Neuronal stem cell (in vitro differentiated cells): Measurements from ENCODE around the gene FAM186B.

Experiments
- DNase-seq: peaks from one replicate; pipeline ENCODE4 v3.0.0-alpha.2; 2013; ENCODE audit warnings: low spot score
- H2AFZ ChIP-seq: one replicate; pipeline ENCODE4 v1.6.1; 2013; ENCODE audit warnings: mild to moderate bottlenecking, low read length, inconsistent platforms
- H2AK5ac ChIP-seq: 2 replicates; pipeline ENCODE4 v1.6.1; 2013; ENCODE audit warnings: low read depth, mild to moderate bottlenecking, inconsistent platforms, low read length, moderate library complexity, mixed read lengths
- H2BK120ac ChIP-seq: 2 replicates; pipeline ENCODE4 v1.6.1; 2013; ENCODE audit warnings: low read depth, mild to moderate bottlenecking, inconsistent platforms, low read length, moderate library complexity, mixed read lengths
- H2BK12ac ChIP-seq: one replicate; pipeline ENCODE4 v1.6.1; 2013; ENCODE audit warnings: low read length, inconsistent platforms
- H2BK15ac ChIP-seq: 2 replicates; pipeline ENCODE4 v1.6.1; 2013; ENCODE audit warnings: mild to moderate bottlenecking, low read length, inconsistent platforms, mixed read lengths
- H2BK5ac ChIP-seq: one replicate; pipeline ENCODE4 v1.6.1; 2013; ENCODE audit warnings: inconsistent platforms, mild to moderate bottlenecking, low read length, moderate library complexity
- H3K14ac ChIP-seq: one replicate; pipeline ENCODE4 v1.6.1; 2013; ENCODE audit warnings: low read length, inconsistent platforms
- H3K18ac ChIP-seq: 2 replicates; pipeline ENCODE4 v1.6.1; 2013; ENCODE audit warnings: low read length, inconsistent platforms
- H3K23ac ChIP-seq: 2 replicates; pipeline ENCODE4 v1.6.1; 2013; ENCODE audit warnings: low read depth, mild to moderate bottlenecking, mixed read lengths, low read length, inconsistent platforms; ENCODE audit not compliant: poor library complexity
- H3K27ac ChIP-seq: replicated peaks from 3 replicates; pipeline ENCODE4 v1.5.1; 2013; ENCODE audit warnings: low read length, inconsistent platforms
- H3K27me3 ChIP-seq, 3 experiments: 2 replicates each; pipeline ENCODE4 v1.6.1; 2013; ENCODE audit warnings: low read length in 3 of 3, mild to moderate bottlenecking in 2 of 3, inconsistent platforms in 1 of 3, low read depth in 1 of 3, mixed read lengths in 1 of 3, moderate library complexity in 1 of 3; ENCODE audit not compliant: control insufficient read depth in 3 of 3, insufficient read depth in 3 of 3
- H3K36me3 ChIP-seq, 2 donors: replicated peaks in 1 of 2; 2 replicates each; pipeline ENCODE4 v1.6.1; 2013; ENCODE audit warnings: low read length in 2 of 2; ENCODE audit not compliant: control insufficient read depth in 2 of 2, insufficient read depth in 2 of 2
- H3K4ac ChIP-seq: 2 replicates; pipeline ENCODE4 v1.6.1; 2013; ENCODE audit warnings: inconsistent platforms, mild to moderate bottlenecking, low read length, moderate library complexity
- H3K4me1 ChIP-seq, 2 donors: 1 replicate in 1 of 2; 2 replicates in 1 of 2; pipeline ENCODE4 v1.6.1; 2013; ENCODE audit warnings: low read length in 2 of 2, low read depth in 1 of 2; ENCODE audit not compliant: control insufficient read depth in 2 of 2, insufficient read depth in 1 of 2
- H3K4me2 ChIP-seq: one replicate; pipeline ENCODE4 v1.6.1; 2013; ENCODE audit warnings: mild to moderate bottlenecking, low read length, inconsistent platforms; ENCODE audit not compliant: insufficient read depth, poor library complexity, severe bottlenecking
- H3K4me3 ChIP-seq, 2 donors: 2 replicates each; pipeline ENCODE4 v1.5.1; 2013; ENCODE audit warnings: low read length in 2 of 2, mild to moderate bottlenecking in 2 of 2, inconsistent platforms in 1 of 2, moderate library complexity in 1 of 2
- H3K79me1 ChIP-seq: one replicate; pipeline ENCODE4 v1.6.1; 2013; ENCODE audit warnings: low read depth, mild to moderate bottlenecking, inconsistent platforms, low read length, moderate library complexity
- H3K9ac ChIP-seq: one replicate; pipeline ENCODE4 v1.6.1; 2013; ENCODE audit warnings: mild to moderate bottlenecking, low read depth, low read length, inconsistent platforms; ENCODE audit not compliant: poor library complexity
- H3K9me3 ChIP-seq, 2 donors: replicated peaks in 1 of 2; 2 replicates each; pipeline versions ENCODE3 to v1.6.1; 2013; ENCODE audit warnings: low read length in 2 of 2, mild to moderate bottlenecking in 2 of 2, inconsistent platforms in 1 of 2, low read depth in 1 of 2, mixed read lengths in 1 of 2, moderate library complexity in 1 of 2; ENCODE audit not compliant: control insufficient read depth in 2 of 2, insufficient read depth in 1 of 2
- H4K8ac ChIP-seq: one replicate; pipeline ENCODE4 v1.6.1; 2013; ENCODE audit warnings: low read depth, mild to moderate bottlenecking, inconsistent platforms, low read length, moderate library complexity
- H4K91ac ChIP-seq: one replicate; pipeline ENCODE4 v1.6.1; 2013; ENCODE audit warnings: low read length, low read depth, mild to moderate bottlenecking, inconsistent platforms; ENCODE audit not compliant: poor library complexity
- WGBS, 2 donors: extraction: QIAGEN DNeasy Blood & Tissue Kit; methylation state at CpG; one replicate each; pipeline ENCODE4 v1.1.7; 2013; ENCODE audit warnings: missing lambda C conversion rate in 2 of 2, mixed read lengths in 1 of 2; ENCODE audit not compliant: insufficient read length in 2 of 2, insufficient replicate concordance in 1 of 2; ENCODE audit errors: extremely low coverage in 2 of 2; 5-methylcytosine and 5-hydroxymethylcytosine counted together

FAM186B gene

DNA sequence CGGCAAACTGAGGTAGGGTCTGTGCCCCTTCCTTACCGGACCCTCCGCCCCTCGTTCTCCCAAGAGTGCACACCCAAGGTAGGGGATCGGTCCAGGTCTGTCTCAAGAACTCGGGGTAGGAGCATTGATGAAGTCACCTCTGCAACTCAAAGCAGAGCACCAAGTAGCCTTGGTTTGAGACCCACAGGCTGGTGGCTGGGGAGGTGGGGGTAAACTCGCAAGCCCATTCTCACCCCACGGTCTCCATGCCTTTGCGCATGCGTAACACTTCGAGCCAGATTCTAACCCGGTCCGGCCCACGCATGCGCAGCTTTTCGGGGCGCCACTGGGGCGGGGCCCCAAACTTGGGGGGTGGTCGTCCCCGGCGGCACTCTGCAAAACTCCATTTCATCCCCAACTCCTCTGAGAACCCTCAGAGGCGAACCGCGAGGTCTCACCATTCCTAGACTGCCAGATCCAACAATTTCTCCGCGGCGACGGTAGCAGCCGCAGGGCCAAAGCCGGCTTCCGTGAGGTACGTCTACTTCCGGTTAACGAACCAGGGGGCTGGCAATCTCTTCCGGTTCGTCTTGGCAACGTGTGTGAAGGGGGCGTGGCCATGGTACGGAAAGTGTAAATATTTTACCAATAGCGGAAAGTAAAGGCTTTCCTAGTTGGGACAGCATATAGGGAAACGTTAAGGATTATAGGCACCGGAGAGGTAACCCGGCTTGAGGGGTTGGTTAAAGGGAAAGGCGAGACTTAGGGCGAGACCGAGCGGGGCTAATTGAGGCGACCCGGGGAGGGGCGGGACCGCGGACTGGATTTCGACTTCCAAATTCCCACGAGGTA lies 37.6 kb downstream of the FAM186B start, which contains the start of gene MCRS1:
Gene MCRS1, minus strand, starts transcription at position 532 of the 831 bp plus-strand sequence. CDS start 1,411 bp downstream, outside the sequence.
- peak within 1 kb of the TSS; percentile 84 for H3K4me2 ChIP-seq
- peak within 1 kb of the TSS; percentile 69 for H2BK15ac ChIP-seq
- H3K27ac ChIP-seq, result peak within 1 kb of the TSS; percentile 85
- H2AK5ac ChIP-seq, result peak within 1 kb of the TSS; percentile 67
- peak within 1 kb of the TSS; percentile 94 for H3K9ac ChIP-seq
- no peak within 1 kb of the TSS for H4K8ac ChIP-seq
- peak; percentile 85 for DNase-seq
- H3K27me3 ChIP-seq, result no peaks in the 10 kb centered on the region
- peak within 1 kb of the TSS; percentile 99 for H3K18ac ChIP-seq
- peaks cover 1 to 3% of the 10 kb centered on the region in 2 donors for H3K4me1 ChIP-seq
- H3K4ac ChIP-seq, result peak within 1 kb of the TSS; percentile 72
- peak within 1 kb of the TSS; percentile 94 for H2AFZ ChIP-seq
- H3K79me1 ChIP-seq, result peaks cover 16% of the 10 kb centered on the region
- peak within 1 kb of the TSS; percentile 93 for H2BK5ac ChIP-seq
- H3K9me3 ChIP-seq, result peaks cover 0 to 3% of the 10 kb centered on the region in 2 donors
- H3K23ac ChIP-seq, result peak within 1 kb of the TSS; percentile 96
- peaks cover 30 to 37% of the 10 kb centered on the region in 2 donors for H3K36me3 ChIP-seq
- no peak within 1 kb of the TSS for H4K91ac ChIP-seq
- WGBS, 2 donors, result no CpG with 5 or more reads among the region's 54 CpGs
- H2BK12ac ChIP-seq, result peak within 1 kb of the TSS; percentile 16
- peak within 1 kb of the TSS; percentile 71 for H3K14ac ChIP-seq
- peak within 1 kb of the TSS; percentile 84 to 95 for H3K4me3 ChIP-seq
- H2BK120ac ChIP-seq, result no peak within 1 kb of the TSS

DNA sequence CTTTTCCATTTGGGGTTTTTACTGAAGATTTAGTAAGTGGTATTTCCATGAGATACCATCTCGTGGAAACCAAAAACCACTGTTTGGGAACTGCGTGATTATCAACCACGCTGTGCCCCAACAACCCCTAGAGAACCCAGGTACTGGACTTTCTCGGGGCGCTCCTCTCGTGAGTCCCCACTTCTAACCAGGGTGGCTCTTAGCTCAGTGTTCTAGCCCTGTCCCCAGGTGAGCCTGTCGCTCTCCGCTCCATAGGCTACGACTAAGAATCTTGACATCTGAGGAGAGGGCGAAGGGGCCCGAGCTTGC lies 38.2 kb downstream of the FAM186B start:
- Histone ChIP-seq H3K27ac (peak overlapping the region; percentile 85), H2BK12ac (peak overlapping the region; percentile 16), H4K91ac (no peak overlapping the region), H3K36me3 (peaks cover 34 to 42% of the 10 kb centered on the region in 2 donors), H2AK5ac (peak overlapping the region; percentile 67), H2BK15ac (peak overlapping the region; percentile 69), H3K18ac (peak overlapping the region; percentile 99), H3K23ac (peak overlapping the region; percentile 96), H4K8ac (no peak overlapping the region), H3K4me2 (peak overlapping the region; percentile 84), H3K14ac (peak overlapping the region; percentile 71), H3K4me3 (peak overlapping the region; percentile 84 to 95), H3K79me1 (peaks cover 16% of the 10 kb centered on the region), H3K4me1 (peaks cover 1 to 3% of the 10 kb centered on the region in 2 donors), H2BK5ac (peak overlapping the region; percentile 93), H3K4ac (peak overlapping the region; percentile 72), H3K27me3 (no peaks in the 10 kb centered on the region), H3K9me3 (peaks cover 0 to 3% of the 10 kb centered on the region in 2 donors), H3K9ac (peak overlapping the region; percentile 94), H2BK120ac (no peak overlapping the region), H2AFZ (peak overlapping the region; percentile 94)
- no peak for DNase-seq
- no CpG with 5 or more reads among the region's 11 CpGs for WGBS, 2 donors

DNA sequence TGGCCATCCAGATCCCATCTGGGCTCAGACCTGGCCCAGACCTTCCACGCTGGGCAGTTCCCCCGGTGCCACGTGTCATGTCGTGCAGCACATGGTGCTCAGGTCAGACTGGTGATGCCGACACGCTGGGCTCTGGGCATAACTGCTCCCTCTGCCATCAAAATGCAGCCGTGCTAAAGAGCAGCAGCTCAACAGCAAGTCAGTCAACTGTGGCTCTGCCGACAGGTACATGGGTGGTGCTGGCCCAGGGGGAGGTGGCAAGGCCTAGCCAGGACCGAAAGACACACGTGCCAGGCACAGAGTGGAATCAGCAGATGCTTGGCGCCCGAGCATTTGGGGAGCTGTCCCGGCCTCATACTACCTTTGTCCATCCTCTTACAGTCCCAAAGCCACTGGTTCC lies 39.1 kb downstream of the FAM186B start:
- Histone ChIP-seq H2AFZ (no peak overlapping the region), H3K4me3 (peak overlapping the region; percentile 59 to 95), H3K4me1 (peaks cover 1 to 3% of the 10 kb centered on the region in 2 donors), H3K9me3 (no peaks in the 10 kb centered on the region), H2BK5ac (no peak overlapping the region), H3K18ac (no peak overlapping the region), H4K8ac (no peak overlapping the region), H3K4ac (no peak overlapping the region), H3K79me1 (peaks cover 16% of the 10 kb centered on the region), H3K27me3 (no peaks in the 10 kb centered on the region), H2BK15ac (no peak overlapping the region), H3K27ac (no peak overlapping the region), H2BK12ac (no peak overlapping the region), H2BK120ac (no peak overlapping the region), H3K4me2 (no peak overlapping the region), H3K36me3 (peaks cover 37 to 51% of the 10 kb centered on the region in 2 donors), H4K91ac (no peak overlapping the region), H3K9ac (peak overlapping the region; percentile 9), H2AK5ac (no peak overlapping the region), H3K23ac (no peak overlapping the region), H3K14ac (peak overlapping the region; percentile 56)
- WGBS, 2 donors, result no CpG with 5 or more reads among the region's 13 CpGs
- DNase-seq, result no peak
